Hepatocyte (in vitro differentiated cells): ENCODE results near the gene BNIP2. TPM values are rescaled to one million over a fixed set of nuclear protein-coding genes. Genes with fewer than 3 reads are reported as not detected.
A peak's percentile ranks its signal among the peaks of the same experiment; 100 is the strongest.

Experiments used
- DNase-seq: peaks from one replicate; pipeline ENCODE4 v3.0.0-alpha.2; 2016; ENCODE audit warnings: low spot score
- H2AFZ ChIP-seq: fragments of 200-600 bp; sonication (generic); 2 replicates; pipeline ENCODE4 v1.6.0; 2016; ENCODE audit warnings: antibody characterized with exemption, mild to moderate bottlenecking
- H3K27ac ChIP-seq: fragments of 200-600 bp; sonication (generic); 2 replicates; pipeline ENCODE4 v1.5.1; 2016; ENCODE audit warnings: mild to moderate bottlenecking
- H3K27me3 ChIP-seq: fragments of 200-600 bp; sonication (generic); 2 replicates; pipeline ENCODE4 v1.6.1; 2016
- H3K36me3 ChIP-seq: fragments of 200-600 bp; sonication (generic); replicated peaks from 2 replicates; pipeline ENCODE4 v1.5.1; 2016; ENCODE audit warnings: low read depth; ENCODE audit not compliant: insufficient read depth
- H3K4me1 ChIP-seq: fragments of 200-600 bp; sonication (generic); 2 replicates; pipeline ENCODE4 v1.5.1; 2016; ENCODE audit warnings: mild to moderate bottlenecking, moderate library complexity; ENCODE audit not compliant: insufficient read depth
- H3K4me2 ChIP-seq: fragments of 200-600 bp; sonication (generic); 2 replicates; pipeline ENCODE4 v1.6.0; 2016
- H3K4me3 ChIP-seq: fragments of 200-600 bp; sonication (generic); 2 replicates; pipeline ENCODE4 v1.5.1; 2016; ENCODE audit warnings: mild to moderate bottlenecking
- H3K79me2 ChIP-seq: fragments of 200-600 bp; sonication (generic); 2 replicates; pipeline ENCODE4 v1.6.0; 2017; ENCODE audit warnings: mild to moderate bottlenecking
- H3K9me2 ChIP-seq: fragments of 200-600 bp; sonication (generic); replicated peaks from 2 replicates; pipeline ENCODE4 v1.6.0; 2017; ENCODE audit warnings: mild to moderate bottlenecking; ENCODE audit not compliant: insufficient read depth
- H3K9me3 ChIP-seq: fragments of 200-600 bp; sonication (generic); 2 replicates; pipeline ENCODE4 v1.5.1; 2016; ENCODE audit warnings: low read depth, mild to moderate bottlenecking
- H4K20me1 ChIP-seq: fragments of 200-600 bp; sonication (generic); 2 replicates; pipeline ENCODE4 v1.6.0; 2016; ENCODE audit warnings: mild to moderate bottlenecking; ENCODE audit not compliant: insufficient read depth, poor library complexity, severe bottlenecking
- CTCF ChIP-seq: fragments of 200-600 bp; sonication (generic); IDR thresholded peaks from 2 replicates; pipeline ENCODE4 v1.5.1; 2016; ENCODE audit warnings: antibody characterized with exemption, mild to moderate bottlenecking; ENCODE audit not compliant: poor library complexity
- EZH2 ChIP-seq: fragments of 200-600 bp; sonication (generic); IDR thresholded peaks from 2 replicates; pipeline ENCODE4 v1.6.1; 2016; ENCODE audit warnings: antibody characterized with exemption, mild to moderate bottlenecking, borderline replicate concordance
- EZH2phosphoT487 ChIP-seq: fragments of 200-600 bp; sonication (generic); IDR thresholded peaks from one replicate; pipeline ENCODE4 v1.6.1; 2018; ENCODE audit warnings: antibody characterized with exemption, mild to moderate bottlenecking, low read depth, moderate library complexity; ENCODE audit not compliant: unreplicated experiment, severe bottlenecking
- WGBS: methylation state at CpG from one replicate; pipeline ENCODE4 v1.1.6; 2016; ENCODE audit warnings: low lambda C conversion rate; ENCODE audit errors: missing lambda C conversion rate; 5-methylcytosine and 5-hydroxymethylcytosine counted together
- polyA plus RNA-seq: library from polyadenylated mRNA; unstranded; fragments of >200 nt; fragmentation: Nextera tagmentation; extraction: Ambion mirVana; gene quantifications from 2 replicates; pipeline ENCODE4 v1.2.1, GENCODE V29; 2016
- total RNA-seq: library from RNA; depleted of rRNA; stranded (reverse); fragments of >200 nt; gene quantifications from 2 replicates; pipeline ENCODE4 v1.2.3, GENCODE V29; 2014

BNIP2 gene
- total and polyA plus RNA-seq, 2 experiments from 2014 or later = 55.0 to 102 TPM

DNA sequence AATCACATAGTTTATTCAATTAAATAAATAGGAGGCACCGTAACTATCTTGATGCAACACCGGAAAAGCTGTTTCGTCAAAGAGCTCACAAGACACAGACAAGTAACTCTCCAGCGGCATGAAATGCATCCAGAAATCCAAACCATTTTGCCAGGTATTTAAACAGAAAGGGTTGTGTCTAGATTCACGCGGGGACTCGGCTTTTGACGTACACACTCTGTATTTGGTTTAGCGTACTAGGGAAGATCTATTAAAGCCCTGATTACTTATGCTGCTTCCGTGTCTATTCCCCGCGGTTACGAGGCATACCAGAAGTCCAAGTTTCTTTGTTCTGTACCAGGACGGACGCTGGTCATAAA, 718 bp downstream of the BNIP2 start:
- Histone ChIP-seq H2AFZ (peak overlapping the region; percentile 30), H3K79me2 (peaks cover 51% of the 10 kb centered on the region), H3K4me3 (peak overlapping the region; percentile 50), H3K4me2 (peak overlapping the region; percentile 76), H3K36me3 (no peaks in the 10 kb centered on the region), H3K4me1 (peaks cover 11% of the 10 kb centered on the region), H3K27me3 (no peaks in the 10 kb centered on the region), H4K20me1 (peaks cover 45% of the 10 kb centered on the region), H3K9me2 (no peaks in the 10 kb centered on the region), H3K27ac (peak overlapping the region; percentile 97), H3K9me3 (no peaks in the 10 kb centered on the region)
- no peak for DNase-seq
- WGBS = under 1% methylated on average over 15 of the region's 15 CpGs
- TF ChIP-seq EZH2phosphoT487 (no peak), CTCF (no peak)

DNA sequence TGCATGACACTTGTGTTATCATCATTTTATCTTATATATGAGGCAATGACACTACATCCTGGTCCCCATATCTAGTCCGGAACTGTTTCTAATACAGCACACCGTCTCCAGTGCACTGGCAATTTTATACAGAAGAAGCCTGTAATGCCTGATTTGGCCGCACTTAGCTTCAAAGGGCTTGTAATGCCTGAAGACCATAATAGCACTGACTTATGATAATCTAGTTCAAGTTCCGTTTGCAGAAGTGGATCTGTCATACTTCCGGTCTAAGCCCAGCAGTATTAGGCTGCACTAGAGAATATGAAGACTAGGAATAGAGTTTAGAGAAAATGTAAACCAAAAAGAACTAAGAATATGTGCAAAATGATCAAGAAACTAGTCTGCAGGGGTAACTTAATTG, 1.3 kb downstream of the BNIP2 start:
- Histone ChIP-seq H3K79me2 (peaks cover 57% of the 10 kb centered on the region), H3K36me3 (no peaks in the 10 kb centered on the region), H2AFZ (no peak overlapping the region), H3K27me3 (no peaks in the 10 kb centered on the region), H3K9me2 (no peaks in the 10 kb centered on the region), H3K4me2 (peak overlapping the region; percentile 76), H3K9me3 (no peaks in the 10 kb centered on the region), H4K20me1 (peaks cover 51% of the 10 kb centered on the region), H3K4me3 (peak overlapping the region; percentile 50), H3K4me1 (peaks cover 11% of the 10 kb centered on the region), H3K27ac (peak overlapping the region; percentile 97)
- no peak for DNase-seq
- no peak for TF ChIP-seq CTCF
- TF ChIP-seq EZH2 = no peak
- TF ChIP-seq EZH2phosphoT487 = no peak
- WGBS = 29% methylated on average over 5 of the region's 5 CpGs

- peak overlapping the region; percentile 20 for H3K4me2 ChIP-seq
- WGBS = 82% methylated on average over 7 of the region's 7 CpGs
- H3K27me3 ChIP-seq = no peaks in the 10 kb centered on the region
- no peak overlapping the region for H3K4me3 ChIP-seq
- peaks cover 11% of the 10 kb centered on the region for H3K4me1 ChIP-seq
- H3K79me2 ChIP-seq = peaks cover 71% of the 10 kb centered on the region
- H2AFZ ChIP-seq = no peak overlapping the region
- H3K9me3 ChIP-seq = no peaks in the 10 kb centered on the region
- no peaks in the 10 kb centered on the region for H3K36me3 ChIP-seq
- peaks cover 54% of the 10 kb centered on the region for H4K20me1 ChIP-seq
- H3K9me2 ChIP-seq = no peaks in the 10 kb centered on the region
- no peak overlapping the region for H3K27ac ChIP-seq
- no peak for DNase-seq
- no peak for TF ChIP-seq EZH2phosphoT487
- no peak for TF ChIP-seq EZH2
- no peak for TF ChIP-seq CTCF
Measured at GRCh38 chr15:59686389-59686788, 2.7 kb downstream of the BNIP2 start.

DNA sequence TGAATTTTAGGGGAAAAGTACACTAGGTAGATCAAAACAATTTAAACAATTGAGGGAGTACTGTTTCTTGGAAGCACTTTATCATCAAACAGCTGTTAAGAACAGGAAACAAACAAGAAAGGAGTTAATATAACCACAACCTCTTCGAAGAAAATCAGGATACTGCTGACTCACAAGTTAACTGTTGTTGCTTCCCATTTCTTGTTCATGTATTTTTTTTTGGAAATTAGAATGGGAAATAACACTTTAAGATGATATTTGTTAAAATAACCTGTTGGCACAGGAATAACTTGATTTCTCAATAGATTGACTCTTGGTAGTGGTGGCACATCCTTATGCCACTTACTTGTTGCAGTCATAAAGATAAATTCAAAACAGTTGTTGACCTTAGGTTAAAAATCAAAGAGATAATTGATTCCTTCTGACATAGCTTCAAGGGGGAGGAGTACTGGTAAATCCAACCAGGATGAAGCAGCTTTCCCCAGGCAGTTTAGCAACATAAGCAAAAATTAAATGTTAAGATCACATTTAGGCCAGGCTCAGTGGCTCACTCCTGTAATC, 3.3 kb downstream of the BNIP2 start:
- WGBS = 15% methylated on average over 1 of the region's 1 CpG
- peak overlapping the region; percentile 20 for H3K4me2 ChIP-seq
- no peaks in the 10 kb centered on the region for H3K27me3 ChIP-seq
- H3K36me3 ChIP-seq = no peaks in the 10 kb centered on the region
- H3K4me3 ChIP-seq = no peak overlapping the region
- H2AFZ ChIP-seq = no peak overlapping the region
- H3K4me1 ChIP-seq = peaks cover 11% of the 10 kb centered on the region
- H4K20me1 ChIP-seq = peaks cover 59% of the 10 kb centered on the region
- TF ChIP-seq CTCF (no peak), EZH2phosphoT487 (no peak), EZH2 (no peak)
- DNase-seq = no peak
- H3K79me2 ChIP-seq = peaks cover 77% of the 10 kb centered on the region
- H3K9me3 ChIP-seq = no peaks in the 10 kb centered on the region
- H3K9me2 ChIP-seq = no peaks in the 10 kb centered on the region
- H3K27ac ChIP-seq = no peak overlapping the region
